RCC 7860 (cell line): ENCODE data around the gene IGF2BP1.
"Not testable (repeated sequence)": the region's sequence is repeated elsewhere in the genome, so short reads cannot be mapped to it uniquely, and the experiment has no call there.

Experiments
- DNase-seq: peaks from one replicate; pipeline ENCODE4 v3.0.0-alpha.2; 2015; ENCODE audit warnings: low spot score
- FAIRE-seq: peaks from 2 replicates; lab custom pipeline; 2012; peaks lifted over from hg19 to GRCh38; lab: Jason Lieb, UNC

Gene IGF2BP1

DNA sequence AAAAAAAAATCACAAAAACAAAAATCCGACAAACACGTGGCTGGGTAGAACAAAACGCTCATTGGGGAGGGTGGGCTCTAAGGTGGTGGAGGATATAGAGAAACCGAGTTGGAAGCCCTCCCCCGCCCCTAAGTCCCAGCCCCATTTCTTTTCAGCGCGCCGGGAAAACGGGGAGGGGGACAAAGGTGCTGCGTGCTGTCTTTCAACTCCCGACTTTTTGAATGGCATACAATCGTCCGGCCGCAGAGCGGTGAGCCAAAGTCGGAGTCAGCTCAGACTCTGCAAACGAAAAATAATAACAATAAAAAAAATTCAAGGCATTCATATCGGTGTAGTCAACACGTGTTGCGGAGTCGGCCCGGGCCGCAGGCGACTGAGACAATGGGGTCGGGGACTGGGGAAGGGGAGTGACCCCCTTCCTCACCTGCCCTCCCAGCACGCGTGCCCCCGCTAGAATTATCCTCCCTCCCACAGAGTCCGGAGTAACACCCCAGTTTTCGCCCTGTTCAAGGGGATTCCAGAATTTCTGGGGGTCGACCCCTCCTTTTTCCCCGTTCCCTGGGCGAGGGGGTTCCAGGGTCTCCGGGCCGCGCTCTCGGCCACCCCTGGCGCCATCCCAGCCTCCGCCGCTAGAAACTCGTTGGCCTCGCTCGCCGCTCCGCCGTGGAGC lies 1.7 kb upstream of the IGF2BP1 start:
- no peak for DNase-seq
- no peak for FAIRE-seq

DNA sequence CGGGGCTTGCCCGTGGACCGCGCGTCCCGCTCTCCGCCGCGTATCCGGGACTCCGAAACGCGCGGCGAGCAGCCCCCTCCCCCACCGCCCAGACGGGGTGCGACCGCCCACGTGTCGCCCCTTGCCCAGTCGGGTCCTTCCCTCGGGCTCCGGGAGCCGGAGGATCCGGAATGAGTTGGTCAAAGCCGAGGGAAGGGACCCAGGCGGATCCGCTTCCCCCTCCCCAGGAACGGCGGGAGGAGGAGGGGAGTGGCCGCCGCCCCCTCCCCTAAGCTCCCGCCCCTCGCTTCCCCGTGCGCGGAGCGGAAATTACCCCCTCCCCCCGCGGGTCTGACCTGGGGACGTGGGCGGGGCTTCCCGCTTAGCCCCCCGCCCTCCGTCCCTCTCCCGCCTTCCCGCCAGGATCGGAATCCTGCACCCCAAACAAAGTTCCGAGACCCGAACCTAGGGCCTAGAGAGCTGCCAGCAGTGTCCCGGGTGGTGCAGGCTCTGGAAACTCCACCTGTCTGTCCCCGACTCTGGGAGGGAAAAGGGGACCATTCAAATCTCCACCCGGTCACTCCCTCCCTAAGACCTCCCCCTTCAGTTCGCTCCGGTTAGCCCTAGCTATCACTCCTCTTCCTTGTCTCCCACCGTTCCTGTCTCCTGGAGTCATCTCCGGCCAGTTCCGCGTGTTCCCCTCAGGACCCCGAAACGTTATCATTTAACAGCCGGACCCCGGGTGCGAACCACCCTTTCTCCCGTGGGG lies 1.0 kb upstream of the IGF2BP1 start:
- DNase-seq = no peak
- FAIRE-seq = no peak

DNA sequence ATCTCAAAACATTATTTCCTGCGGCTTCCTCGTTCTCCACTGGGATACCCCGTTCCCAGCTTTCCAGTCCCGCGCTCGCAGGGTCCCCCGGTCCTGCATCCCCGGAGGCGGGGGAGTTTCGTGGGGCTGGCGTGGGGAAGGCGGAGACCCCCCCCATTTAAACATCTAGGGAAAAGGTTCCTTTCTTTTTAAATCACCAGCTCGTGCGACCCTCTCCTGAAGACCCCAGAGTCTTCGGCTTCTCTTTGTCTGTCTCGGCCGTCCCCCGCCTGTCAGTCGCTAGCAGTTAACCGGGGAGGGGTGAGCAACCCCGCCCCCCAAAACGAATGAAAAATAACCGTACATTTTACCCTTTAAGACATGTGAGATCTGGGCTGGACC lies 473 bp upstream of the IGF2BP1 start:
- DNase-seq (no peak), FAIRE-seq (no peak)

DNA sequence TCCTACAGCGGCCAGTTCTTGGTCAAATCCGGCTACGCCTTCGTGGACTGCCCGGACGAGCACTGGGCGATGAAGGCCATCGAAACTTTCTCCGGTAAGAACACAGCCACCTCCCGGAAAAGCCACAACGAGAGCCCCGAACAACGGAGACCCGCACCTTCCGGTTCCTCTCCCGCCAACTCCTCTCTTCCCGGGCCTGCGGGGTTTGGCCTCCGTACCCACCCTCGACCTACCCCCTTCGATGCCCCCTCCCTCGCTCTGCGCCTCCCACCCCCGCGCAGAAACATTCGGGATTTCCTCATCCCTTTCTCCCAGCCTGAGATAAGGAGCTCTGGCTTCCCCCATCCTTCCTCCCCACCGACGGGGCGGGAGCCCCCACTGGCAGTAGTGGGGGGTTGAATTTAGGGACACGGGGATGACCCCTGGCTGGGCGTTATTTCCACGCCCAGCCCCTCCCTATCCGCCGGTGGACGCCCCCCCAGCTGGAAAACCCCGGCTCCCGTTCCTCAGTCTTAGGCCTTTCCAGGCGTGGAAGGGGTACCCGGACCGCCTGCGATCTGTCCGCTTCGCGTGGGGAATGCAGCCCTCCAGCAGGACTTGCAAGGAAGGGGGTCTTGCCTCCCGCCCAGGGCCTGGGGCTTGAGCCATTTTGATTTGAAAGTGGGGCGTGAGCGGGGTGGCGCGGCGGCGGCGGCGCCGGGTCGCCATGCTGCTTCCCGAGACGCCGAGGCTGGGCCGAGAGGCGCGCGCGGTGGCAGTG lies 822 bp downstream of the IGF2BP1 start:
- DNase-seq = no peak
- no peak for FAIRE-seq

DNA sequence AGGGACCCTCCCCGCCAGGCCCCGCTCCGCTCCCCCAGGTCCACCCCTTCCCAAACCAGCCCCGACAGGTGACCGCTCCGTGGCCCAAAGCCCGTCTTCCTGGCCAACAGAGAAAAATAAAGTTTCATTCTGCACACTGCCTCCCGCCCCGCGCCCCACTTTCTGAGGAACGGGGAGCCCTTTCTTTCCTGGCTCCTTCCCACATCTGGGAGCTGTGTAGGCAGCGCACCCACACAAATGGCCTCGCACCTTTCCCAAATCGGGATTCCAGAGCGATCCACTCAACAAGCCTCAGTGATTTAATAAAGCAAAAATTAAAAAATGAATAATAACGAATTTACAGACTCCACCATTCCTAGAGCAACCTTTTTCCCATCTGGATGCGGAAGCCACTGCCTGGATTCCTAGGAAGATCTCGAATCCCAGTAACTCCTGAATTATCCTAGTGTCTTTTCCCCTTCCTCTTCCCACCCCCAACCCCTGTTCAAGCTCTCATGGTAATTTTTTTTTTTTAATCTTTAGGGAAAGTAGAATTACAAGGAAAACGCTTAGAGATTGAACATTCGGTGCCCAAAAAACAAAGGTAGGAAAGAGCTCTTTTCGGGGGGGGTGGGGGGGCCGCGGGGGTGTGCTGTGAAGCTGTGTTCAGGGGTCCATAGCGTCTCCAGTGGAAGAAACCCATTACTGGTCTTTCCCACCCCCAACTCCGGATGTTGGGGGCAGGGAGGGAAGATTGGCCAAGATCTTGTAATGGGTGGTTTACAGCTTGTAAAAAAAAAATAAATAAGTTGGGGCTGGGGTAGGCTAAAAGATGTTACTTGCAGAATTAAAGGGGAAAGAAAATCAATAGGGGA lies 1.6 kb downstream of the IGF2BP1 start:
- no peak for DNase-seq
- no peak for FAIRE-seq

DNA sequence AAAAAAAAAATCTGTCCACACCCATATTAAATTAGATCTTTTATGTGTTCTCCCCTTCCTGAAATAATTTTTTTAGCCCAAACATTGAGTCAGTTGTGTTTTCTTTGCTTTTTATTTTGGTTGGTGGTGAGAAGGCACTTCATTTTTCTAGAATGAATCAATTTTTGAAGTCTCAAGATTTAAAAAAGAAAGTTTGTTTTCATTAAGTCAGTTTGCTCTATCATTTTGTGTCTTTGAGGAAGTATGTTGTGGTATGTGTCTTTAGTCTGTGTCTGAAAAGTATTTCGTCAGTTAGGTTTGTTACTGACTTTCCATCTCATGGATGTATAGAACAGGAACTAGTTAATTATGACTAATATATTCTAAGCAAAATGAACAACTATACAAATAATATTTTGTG lies 3.8 kb downstream of the IGF2BP1 start:
- FAIRE-seq (peak; percentile 18), DNase-seq (no peak)

DNA sequence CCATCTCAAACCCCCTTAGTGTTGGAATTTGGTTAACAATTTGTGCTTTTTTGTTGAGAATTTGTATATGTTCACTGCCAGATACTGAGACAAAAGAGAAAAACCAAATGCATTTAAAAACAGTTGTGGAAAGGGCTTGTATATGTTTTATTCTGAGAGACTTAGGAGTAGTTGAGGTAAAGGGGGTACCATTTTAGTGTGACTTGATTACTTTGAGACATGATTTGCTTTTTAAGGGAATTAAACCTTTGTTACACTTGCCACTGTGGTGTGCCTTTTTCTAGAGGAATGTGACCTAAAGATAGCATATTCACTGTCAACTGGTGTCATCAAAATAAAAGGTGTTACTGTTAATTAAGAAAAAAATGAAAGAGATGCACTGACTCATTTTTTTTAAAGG lies 4.5 kb downstream of the IGF2BP1 start:
- FAIRE-seq (no peak), DNase-seq (no peak)

DNA sequence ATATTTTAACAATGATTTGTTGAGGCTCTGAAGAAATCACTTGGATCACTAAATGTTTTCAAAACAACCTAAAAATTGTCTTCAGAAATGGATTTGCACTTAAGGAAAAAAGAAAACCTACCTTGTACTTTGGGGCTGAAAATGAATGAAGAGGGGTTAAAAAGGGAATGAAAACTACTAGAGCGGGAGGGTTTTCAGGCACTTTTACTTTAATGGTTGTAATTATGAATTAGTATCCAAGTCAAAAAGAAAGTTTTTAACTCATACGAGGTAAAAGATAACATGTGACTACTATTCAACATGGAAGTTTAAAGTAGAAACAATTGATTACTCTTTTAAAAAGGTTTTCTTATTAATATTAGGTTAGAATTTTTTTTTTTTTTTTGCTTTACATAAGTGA lies 5.1 kb downstream of the IGF2BP1 start:
- DNase-seq = no peak
- no peak for FAIRE-seq

DNA sequence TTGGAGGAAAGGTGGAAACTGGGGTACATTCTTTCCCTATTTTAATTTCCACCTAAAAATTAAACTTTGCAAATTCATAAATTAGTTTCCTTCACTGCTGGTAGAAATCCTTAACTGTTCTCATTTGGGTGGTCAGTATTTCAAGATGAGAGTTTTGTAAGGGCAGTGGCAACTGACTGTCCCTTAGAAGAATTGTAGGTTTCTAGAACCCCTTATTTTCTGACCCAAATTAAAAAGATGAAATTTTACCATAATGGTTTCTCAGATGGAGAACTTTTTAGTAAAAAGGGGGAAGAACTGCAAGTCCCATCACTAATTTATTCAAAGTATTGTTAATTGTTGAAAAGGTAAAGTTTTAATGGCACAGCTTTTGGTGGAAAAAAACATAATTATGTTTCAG lies 5.6 kb downstream of the IGF2BP1 start:
- FAIRE-seq = no peak
- no peak for DNase-seq

DNA sequence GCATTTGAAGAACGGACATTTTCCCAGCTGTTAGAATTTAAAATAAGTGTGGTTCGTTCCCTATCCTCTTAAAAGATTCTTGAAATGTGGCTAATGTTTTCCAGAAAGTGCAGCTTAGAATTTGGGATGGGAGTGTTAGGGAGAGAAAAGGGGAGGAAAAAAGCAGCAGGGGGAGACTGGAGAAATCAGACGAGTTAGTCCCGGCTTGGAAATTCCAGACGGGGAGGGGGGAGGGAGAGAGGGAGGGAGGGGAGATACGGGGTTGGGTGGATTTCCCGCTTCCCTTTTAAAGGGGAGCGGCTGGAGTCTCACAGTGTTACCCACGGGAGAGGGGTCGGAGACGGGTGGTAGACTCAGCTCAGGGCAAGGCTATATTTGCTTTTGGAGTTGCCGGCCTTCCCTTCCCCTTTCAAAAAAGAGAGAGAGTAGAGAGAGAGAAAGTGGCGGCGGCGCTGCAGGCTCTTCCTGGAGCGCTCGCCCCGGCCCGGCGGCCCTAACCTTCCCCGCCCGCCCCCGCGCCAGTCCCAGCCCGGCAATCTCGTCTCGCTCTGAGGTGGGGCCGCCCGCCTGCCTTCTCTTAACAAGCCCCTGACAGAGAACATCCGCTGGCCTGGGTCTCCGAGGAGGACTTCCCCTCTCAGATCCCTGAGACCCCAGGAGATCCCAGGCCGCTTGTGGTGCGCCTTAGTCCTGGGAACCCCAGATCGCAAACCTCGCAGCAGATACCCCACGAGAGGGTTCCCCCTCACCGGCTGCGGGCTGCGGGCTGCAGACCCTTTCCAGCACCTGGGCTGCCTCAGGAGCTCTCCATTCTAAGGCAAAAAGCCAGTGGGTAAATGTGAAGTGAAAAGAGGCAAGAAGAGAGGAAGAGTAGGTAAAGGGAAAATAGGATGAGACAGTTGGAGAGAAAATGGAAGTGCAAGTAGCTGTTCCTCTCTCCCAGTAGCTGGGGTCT lies 6.6 kb downstream of the IGF2BP1 start:
- DNase-seq (no peak), FAIRE-seq (no peak)

DNA sequence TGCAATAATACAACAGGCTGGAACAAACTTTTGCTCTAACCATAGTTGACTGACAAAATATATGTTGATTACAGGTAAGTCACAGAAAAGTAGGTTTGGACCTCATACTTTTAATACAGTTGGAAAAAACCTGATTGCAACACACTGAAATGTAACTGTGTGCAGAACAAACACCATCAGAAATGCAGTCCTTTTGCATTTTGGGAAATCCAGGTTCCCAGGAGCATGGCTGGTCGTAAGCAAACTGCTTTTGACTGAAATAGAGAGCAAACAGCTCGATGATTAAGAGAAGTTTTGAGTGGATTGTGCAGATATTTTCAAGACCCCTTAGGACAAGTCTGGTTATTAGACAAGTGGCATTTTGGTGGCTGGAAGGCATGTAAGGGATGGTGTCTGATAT lies 8.0 kb downstream of the IGF2BP1 start:
- no peak for FAIRE-seq

DNA sequence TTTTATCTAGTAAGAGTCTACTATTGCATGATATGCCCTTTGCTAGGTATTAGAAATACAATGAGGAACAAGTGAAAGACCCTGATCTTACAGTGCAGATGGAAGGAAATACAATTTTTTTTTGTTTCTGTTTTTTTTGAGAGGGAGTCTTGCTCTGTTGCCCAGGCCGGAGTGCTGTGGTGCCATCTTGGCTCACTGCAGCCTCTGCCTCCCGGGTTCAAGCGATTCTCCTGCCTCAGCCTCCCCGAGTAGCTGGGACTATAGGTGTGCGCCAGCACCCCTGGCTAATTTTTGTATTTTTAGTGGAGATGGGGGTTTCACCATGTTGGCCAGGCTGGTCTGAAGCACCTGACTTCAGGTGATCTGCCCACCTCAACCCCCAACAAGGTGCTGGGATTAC lies 11.7 kb downstream of the IGF2BP1 start:
- not testable (repeated sequence) for DNase-seq, FAIRE-seq

More for the DNA sequence above, 8.0 kb downstream of the IGF2BP1 start:
- DNase-seq = no peak

DNA sequence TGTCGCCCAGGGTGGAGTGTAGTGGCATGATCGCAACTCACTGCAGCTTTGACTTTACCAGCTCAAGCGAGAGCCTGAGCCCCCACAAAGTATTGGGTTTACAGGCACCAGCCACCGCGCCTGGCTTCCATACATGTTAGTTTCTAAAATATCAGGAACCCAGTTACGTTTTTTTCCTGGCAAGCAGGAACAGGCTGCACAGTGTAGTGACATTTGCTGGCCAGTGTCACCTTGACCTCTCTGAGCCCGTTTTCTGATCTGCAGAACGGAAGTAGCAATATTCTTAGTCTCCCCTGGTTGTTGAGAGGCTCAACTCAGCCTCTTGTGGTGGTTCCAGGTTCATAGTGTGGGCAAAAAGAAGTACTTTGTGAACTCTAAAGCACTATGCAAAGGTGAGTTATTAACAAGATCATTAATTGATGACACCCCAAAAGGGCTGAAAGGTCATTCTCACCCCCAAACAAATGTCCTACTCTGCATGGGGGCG lies 15.6 kb downstream of the IGF2BP1 start:
- DNase-seq (no peak), FAIRE-seq (no peak)

DNA sequence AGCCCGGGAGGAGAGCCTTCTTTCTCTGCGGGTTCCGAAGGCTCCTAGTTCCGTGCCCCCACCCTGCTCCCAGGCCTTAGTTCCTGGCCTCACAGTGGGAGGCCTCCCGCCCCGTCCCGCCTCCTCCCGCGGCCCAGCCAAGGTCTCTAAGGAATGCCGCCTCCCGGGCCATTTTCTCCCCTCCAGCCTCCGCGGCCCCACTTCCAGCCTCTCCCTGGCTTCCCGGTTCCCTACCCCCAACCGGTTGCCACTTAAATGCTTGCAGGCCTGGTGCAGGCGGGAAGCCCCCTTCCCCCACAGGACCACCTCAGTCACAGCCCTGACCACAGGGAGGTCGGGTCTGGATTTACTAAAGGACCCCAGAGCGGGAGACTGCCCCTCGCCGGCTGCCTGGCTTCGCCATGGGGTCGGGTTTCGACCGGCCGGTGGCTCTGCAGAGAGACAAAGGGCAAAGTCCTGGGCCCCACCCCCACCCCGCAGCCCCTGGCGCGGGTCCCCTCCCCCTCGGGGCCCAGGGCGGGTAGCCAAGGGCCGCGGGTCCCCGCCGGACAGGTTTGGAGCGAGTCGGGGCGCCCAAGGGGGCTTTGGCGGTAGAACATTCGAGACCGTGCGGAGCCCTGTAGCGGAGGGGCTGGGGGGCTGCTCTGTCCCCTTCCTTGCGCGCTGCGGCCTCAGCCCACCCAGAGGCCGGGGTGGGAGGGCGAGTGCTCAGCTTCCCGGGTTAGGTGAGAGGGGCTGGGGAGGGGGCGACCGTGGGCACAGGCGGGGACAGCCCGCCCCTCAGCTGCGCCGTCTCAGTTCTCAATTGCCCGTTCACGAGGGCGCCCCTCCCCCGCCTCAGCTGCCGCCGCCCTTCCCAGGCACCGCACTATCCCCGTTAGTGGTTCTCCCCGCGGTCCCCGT lies 16.4 kb downstream of the IGF2BP1 start:
- FAIRE-seq = no peak
- DNase-seq = no peak

DNA sequence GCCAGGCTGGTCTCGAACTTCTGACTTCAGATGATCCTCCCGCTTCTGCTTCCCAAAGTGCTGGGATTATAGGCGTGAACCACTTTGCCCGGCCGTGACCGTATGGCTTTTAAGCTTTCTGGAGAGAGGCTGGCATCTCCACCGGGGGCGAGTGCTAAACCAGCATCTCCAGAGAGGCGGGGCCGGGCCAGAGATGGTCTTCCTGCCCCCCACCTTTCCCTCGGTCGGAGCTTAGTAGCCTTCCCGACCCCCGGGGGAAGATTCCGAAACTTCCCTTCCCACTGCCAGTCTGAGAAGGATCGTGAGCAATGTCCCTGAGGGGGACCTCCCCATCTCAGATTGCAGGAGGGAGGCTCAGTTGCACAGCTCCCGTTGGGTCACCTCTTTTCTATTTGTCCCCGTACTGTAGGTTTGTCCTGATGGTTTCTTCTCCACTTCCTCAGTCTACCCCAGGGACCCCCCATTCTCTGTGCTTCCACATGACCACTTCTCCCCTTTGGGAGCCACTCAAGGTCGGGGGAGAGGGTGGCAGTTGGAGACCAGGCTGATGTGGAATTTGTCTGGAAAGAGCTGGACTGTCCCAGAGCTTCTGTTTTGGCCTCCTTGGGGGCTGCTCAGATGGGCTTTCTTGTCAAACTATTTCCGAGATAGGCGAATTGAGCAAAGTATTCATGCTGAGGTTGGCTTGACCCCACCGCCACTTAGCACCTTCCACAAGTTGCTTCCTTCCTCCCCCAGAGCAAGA lies 18.2 kb downstream of the IGF2BP1 start:
- FAIRE-seq (no peak), DNase-seq (no peak)

DNA sequence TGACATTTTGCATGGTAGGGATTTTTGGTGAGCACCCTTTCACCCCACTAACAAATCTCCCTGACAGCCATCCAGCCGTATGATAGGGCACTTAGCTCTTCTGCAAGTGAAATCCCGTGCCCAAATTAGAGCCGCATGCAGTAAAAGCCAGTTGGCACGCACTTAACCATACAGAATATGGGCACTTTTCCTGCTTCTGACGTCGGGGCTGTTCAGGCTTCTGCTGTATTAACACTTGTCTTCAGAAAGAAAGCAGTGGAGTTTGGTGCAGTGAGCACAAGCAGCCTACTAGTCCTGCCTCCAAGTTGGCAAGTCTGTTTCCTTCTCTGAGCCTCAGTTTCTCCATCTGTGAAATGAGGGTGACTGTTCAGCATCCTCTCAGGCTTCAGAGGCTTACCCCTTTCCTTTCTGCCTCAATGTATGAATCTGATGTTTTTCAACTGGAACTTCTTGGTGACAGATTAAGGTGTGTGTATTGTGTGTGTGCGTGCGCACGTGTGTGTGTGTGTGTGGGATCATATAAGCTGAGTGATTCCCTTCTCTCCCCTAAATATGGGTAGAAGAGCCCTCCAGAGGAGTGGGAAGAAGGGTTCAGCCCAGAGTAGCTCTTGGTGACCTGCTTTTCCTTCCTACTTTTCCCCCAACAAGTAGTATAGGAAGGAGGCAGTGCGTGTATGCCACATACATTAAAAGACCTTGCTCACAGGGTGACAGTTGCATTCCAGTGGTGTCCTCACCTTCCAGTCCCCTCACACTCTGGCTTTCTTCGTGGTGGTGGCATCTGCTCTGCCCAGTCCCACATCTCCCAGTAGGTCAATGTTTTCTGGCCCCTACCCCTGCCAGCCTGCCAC lies 19.0 kb downstream of the IGF2BP1 start:
- no peak for DNase-seq
- FAIRE-seq = no peak
